ENCODE measurements around the gene PNMT. TPM values are rescaled to one million over a fixed set of nuclear protein-coding genes. Genes with fewer than 3 reads are reported as not detected.

Gene PNMT
- total and polyA plus RNA-seq, 10 donors: 0.28 to 2.4 (median 0.65) TPM; not detected in 4

DNA sequence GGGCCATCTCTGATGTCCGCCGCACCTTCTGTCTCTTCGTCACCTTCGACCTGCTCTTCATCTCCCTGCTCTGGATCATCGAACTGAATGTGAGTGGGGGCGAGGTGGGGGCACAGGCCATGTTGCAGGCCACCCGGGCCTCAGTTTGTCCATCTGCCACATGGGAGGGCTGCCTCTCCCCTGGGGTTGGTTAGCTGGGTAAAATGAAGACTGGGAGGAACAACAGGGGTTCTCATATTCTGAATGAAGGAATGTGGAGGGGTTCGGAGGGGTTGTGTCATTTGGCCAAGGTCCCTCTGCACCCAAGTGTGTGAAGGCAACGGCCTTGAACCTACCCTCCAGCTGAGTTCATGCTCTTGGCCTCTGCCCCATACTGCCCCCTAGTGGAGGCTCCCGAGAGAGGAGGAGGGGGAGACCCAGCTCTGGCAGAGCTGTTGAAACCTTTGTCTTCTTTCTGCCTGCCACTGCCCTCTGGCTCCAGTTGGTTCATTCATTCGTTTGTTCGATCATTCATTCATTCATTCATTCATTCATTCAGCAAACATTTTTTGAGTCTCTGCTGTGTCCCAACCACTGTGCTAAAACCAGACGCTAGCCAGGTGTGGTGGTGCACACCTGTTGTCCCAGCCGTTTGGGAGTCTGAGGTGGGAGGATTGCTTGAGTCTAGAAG is 14.5 kb upstream of the PNMT start:
- 68 to 74% (median 70%) methylated on average over 14 of the region's 14 CpGs for WGBS, 5 donors
- Histone ChIP-seq H3K4me1 (peaks cover 0 to 78% (median 24%) of the 10 kb centered on the region in 6 donors), H3K27me3 (replicated peaks in 1 of 7) (no peaks in the 10 kb centered on the region), H3K4me3 (no peak overlapping the region), H3K9me3 (no peaks in the 10 kb centered on the region), H3K27ac (no peak overlapping the region), H3K36me3 (peaks cover 3 to 88% (median 28%) of the 10 kb centered on the region in 6 donors)
- intact Hi-C loops (cut with DNase I; ENCODE audit: low total_unique reads): no loop called here
- DNase-seq: peak; percentile 90
- no peak for TF ChIP-seq POLR2AphosphoS5 (IDR thresholded peaks at IDR 0.05)
- TF ChIP-seq, protein P1, sequence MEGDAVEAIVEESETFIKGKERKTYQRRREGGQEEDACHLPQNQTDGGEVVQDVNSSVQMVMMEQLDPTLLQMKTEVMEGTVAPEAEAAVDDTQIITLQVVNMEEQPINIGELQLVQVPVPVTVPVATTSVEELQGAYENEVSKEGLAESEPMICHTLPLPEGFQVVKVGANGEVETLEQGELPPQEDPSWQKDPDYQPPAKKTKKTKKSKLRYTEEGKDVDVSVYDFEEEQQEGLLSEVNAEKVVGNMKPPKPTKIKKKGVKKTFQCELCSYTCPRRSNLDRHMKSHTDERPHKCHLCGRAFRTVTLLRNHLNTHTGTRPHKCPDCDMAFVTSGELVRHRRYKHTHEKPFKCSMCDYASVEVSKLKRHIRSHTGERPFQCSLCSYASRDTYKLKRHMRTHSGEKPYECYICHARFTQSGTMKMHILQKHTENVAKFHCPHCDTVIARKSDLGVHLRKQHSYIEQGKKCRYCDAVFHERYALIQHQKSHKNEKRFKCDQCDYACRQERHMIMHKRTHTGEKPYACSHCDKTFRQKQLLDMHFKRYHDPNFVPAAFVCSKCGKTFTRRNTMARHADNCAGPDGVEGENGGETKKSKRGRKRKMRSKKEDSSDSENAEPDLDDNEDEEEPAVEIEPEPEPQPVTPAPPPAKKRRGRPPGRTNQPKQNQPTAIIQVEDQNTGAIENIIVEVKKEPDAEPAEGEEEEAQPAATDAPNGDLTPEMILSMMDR (IDR thresholded peaks at IDR 0.05 in 8 of 11, conservative IDR thresholded peaks at IDR 0.05 in 3 of 11): peak; percentile 32 to 87 (median 76)

GRCh38 chr17:39655105-39655504 is 13.1 kb upstream of the PNMT start:
- H3K4me1 ChIP-seq: peaks cover 0 to 81% (median 31%) of the 10 kb centered on the region in 6 donors
- no peak overlapping the region for H3K4me3 ChIP-seq
- intact Hi-C loops (cut with DNase I; ENCODE audit: low total_unique reads): no loop called here
- H3K36me3 ChIP-seq: peaks cover 3 to 89% (median 37%) of the 10 kb centered on the region in 6 donors
- TF ChIP-seq POLR2A (IDR thresholded peaks at IDR 0.05) (no peak), POLR2AphosphoS5 (IDR thresholded peaks at IDR 0.05) (no peak)
- TF ChIP-seq, protein P1 (IDR thresholded peaks at IDR 0.05 in 8 of 11, conservative IDR thresholded peaks at IDR 0.05 in 3 of 11): no peak
- no peaks in the 10 kb centered on the region for H3K27me3 ChIP-seq (replicated peaks in 1 of 7)
- DNase-seq: no peak
- H3K9me3 ChIP-seq: no peaks in the 10 kb centered on the region
- no peak overlapping the region for H3K27ac ChIP-seq
- 85 to 93% (median 92%) methylated on average over 2 of the region's 2 CpGs for WGBS, 5 donors

GRCh38 chr17:39658346-39658745 is 9.9 kb upstream of the PNMT start:
- intact Hi-C loops (cut with DNase I; ENCODE audit: low total_unique reads): no loop called here
- peak; percentile 56 for DNase-seq
- WGBS, 5 donors: 74 to 93% (median 85%) methylated on average over 6 to 11 of the region's 11 CpGs

GRCh38 chr17:39658760-39659159 is 9.5 kb upstream of the PNMT start:
- Histone ChIP-seq H3K4me3 (no peak overlapping the region), H3K27me3 (replicated peaks in 1 of 7) (no peaks in the 10 kb centered on the region), H3K27ac (peak overlapping the region in 6 of 8 donors; percentile 20 to 85 (median 70)), H3K9me3 (no peaks in the 10 kb centered on the region), H3K4me1 (peaks cover 0 to 78% (median 28%) of the 10 kb centered on the region in 6 donors), H3K36me3 (peaks cover 3 to 100% (median 68%) of the 10 kb centered on the region in 6 donors)
- intact Hi-C loops (cut with DNase I; ENCODE audit: low total_unique reads): no loop called here
- no peak for TF ChIP-seq POLR2AphosphoS5 (IDR thresholded peaks at IDR 0.05)
- TF ChIP-seq, protein P1 (IDR thresholded peaks at IDR 0.05 in 8 of 11, conservative IDR thresholded peaks at IDR 0.05 in 3 of 11): no peak
- no peak for TF ChIP-seq POLR2A (IDR thresholded peaks at IDR 0.05)
- DNase-seq: no peak
- 81 to 96% (median 86%) methylated on average over 3 of the region's 3 CpGs for WGBS, 5 donors

More at GRCh38 chr17:39658346-39658745, 9.9 kb upstream of the PNMT start:
- Histone ChIP-seq H3K9me3 (no peaks in the 10 kb centered on the region), H3K36me3 (peaks cover 3 to 100% (median 68%) of the 10 kb centered on the region in 6 donors), H3K4me3 (no peak overlapping the region), H3K4me1 (peaks cover 0 to 81% (median 30%) of the 10 kb centered on the region in 6 donors), H3K27me3 (replicated peaks in 1 of 7) (no peaks in the 10 kb centered on the region), H3K27ac (peak overlapping the region in 3 of 8 donors; percentile 76 to 85 (median 76))
- no peak for TF ChIP-seq POLR2A (IDR thresholded peaks at IDR 0.05)
- TF ChIP-seq POLR2AphosphoS5 (IDR thresholded peaks at IDR 0.05): no peak
- TF ChIP-seq, protein P1 (IDR thresholded peaks at IDR 0.05 in 8 of 11, conservative IDR thresholded peaks at IDR 0.05 in 3 of 11): no peak

Data from spleen (tissue), 11 donors.